IPS-11a (cell line): ENCODE measurements around the gene PCGF1.

Experiments used
- H3K4me3 ChIP-seq: one replicate; pipeline ENCODE4 v1.5.1; 2013; ENCODE audit warnings: low read depth, low read length, control low read depth

Gene PCGF1

GRCh38 chr2:74515981-74516633 is 8.6 kb upstream of the PCGF1 start:
- no peak overlapping the region for H3K4me3 ChIP-seq

DNA sequence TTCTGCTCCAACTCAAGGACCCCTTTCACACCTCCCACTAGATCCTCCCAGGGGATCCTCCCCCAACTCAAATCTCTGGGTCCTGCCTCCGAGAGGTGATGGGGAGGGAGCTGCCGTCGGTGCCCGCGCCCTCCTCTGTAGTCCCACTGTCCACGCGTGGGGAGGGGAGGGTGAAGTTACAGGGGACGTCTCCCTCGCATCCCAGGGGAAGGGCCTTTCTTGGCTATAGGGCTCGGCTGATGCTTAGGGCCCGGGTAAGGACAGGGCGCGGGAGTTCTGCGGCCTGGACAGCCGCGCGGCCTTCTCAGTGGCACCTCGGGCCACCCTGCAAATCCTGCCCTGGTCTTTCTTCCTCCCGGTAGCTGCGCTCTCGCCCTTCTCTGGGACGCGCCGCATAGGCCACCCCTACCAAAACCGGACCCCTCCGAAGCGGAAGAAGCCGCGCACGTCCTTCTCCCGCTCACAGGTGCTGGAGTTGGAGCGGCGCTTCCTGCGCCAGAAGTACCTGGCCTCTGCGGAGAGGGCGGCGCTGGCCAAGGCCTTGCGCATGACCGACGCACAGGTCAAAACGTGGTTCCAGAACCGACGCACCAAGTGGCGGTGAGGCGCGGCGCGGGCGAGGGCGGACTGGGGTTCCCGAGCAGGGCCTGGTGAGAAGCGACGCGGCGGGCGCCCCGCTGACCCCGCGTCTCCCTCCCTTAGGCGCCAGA is 7.9 kb upstream of the PCGF1 start:
- H3K4me3 ChIP-seq, result no peak overlapping the region

DNA sequence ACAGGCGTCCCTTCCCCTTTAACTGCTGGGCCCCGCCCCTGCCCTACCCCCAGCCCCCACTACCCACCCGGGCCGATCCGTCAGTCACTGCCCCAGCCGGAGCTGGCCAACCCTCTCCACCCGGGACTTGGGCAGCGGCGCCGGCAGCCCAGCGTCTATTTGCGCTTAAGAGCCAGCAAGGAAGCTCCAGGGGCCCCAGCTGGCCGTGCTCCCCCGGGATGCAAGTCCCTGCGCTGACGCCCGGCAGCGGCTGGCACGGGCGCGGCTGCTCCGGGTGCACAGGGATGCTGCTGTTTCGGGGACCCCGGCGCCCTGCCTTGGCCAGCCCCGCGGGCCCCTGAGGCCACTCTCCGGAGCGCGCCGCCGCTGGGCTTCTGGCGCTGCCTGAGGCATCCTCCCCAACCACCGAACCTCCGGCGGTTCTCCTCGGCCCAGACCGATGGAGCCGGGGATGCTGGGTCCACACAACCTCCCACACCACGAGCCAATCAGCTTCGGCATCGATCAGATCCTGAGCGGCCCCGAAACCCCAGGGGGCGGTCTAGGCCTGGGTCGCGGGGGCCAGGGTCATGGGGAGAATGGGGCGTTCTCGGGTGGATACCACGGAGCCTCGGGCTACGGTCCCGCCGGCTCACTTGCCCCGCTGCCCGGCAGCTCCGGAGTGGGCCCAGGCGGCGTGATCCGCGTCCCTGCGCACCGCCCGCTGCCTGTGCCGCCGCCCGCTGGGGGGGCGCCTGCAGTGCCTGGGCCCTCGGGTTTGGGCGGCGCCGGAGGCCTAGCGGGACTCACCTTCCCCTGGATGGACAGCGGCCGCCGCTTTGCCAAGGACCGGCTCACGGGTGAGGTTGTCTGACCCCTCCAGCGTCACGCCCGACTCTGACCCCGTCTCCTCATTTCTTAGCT is 7.1 kb upstream of the PCGF1 start, which contains the start of gene TLX2:
TLX2 (plus strand) TSS at position 83 of the 903 bp plus-strand sequence; CDS start at position 440, 357 bp downstream.
- peak within 1 kb of the TSS; percentile 20 for H3K4me3 ChIP-seq

- peak overlapping the region; percentile 20 for H3K4me3 ChIP-seq
Observed at GRCh38 chr2:74513605-74514367, 6.3 kb upstream of the PCGF1 start.

GRCh38 chr2:74512744-74513604 is 5.5 kb upstream of the PCGF1 start:
- H3K4me3 ChIP-seq, result no peak overlapping the region

DNA sequence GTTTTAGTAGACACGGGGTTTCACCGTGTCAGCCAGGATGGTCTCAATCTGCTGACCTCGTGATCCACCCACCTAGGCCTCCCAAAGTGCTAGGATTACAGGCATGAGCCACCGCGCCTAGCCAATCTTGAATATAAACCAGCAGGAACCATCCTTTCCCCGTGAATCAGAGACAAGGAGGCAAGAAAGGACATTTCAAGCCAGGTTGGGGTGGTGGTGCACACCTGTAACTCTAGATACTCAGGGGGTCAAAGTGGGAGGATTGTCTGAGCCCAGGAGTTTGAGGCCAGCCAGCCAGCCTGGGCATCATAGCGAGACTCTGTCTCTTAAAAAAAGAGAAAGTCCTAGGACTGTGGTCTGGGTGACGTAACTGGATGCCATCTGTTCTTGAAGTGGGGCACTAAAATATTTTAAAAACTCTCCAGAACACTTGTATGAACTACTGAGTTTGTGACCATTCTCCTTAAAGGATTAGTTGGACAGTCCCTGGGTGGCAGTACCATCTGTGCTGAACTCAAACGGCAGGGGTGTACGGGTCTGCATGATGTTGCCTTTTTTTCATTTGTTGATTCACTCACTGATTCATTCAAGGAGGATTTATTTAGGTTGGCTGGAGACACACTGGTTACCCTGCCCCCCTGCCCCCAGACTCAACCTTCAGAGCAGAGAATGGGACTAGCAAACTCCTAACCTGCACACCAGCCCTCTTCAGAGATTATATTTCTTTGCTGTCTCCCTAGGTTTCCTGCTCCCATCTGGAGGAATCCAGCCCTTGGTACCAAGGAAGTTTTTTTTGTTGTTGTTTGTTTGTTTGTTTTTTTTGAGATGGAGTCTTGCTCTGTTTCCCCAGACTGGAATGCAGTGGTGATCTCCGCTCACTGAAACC is 3.9 kb upstream of the PCGF1 start:
- no peak overlapping the region for H3K4me3 ChIP-seq

- H3K4me3 ChIP-seq, result no peak overlapping the region
Observed at GRCh38 chr2:74510272-74510671, 2.8 kb upstream of the PCGF1 start.

- H3K4me3 ChIP-seq, result peak overlapping the region; percentile 99
Observed at GRCh38 chr2:74507926-74508520, 528 bp upstream of the PCGF1 start.

DNA sequence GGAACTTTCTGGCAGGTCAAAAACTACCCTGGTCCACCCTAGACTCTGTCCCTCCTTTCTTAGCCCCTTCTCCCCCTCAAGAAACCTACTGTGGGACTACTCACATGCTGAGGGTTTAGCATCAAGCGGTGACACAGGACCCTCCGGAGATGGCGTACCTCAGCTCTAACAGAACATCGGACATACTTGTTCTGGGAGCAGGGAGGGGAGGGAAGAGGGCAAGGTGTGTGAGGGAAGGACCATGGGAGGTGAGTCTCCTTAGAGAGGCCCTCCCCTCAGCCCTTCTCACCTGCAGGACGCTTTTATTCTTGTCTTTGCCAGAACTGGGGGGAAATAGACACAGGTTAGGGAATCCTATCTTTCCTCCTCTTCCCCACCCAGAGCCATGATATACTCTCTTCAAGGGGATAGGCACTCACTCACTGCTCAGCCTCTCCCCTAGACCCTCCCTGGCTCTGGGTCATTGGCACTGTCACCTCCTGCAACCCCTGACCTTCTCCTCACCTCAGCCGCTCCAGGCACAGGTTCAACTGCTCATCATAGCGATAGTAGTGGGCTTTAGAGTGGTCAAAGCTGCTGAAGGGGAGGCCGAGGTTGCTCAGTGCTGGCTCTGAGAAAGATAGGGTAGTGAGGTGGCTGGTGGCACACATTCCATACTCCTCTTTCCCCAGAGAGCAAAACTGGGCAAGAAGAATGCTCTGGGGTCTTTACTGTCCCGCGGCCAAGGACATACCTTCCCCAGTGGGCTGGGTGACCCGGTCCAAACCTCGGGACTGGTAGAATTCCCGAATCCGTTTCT is 1.8 kb downstream of the PCGF1 start:
- no peak overlapping the region for H3K4me3 ChIP-seq

DNA sequence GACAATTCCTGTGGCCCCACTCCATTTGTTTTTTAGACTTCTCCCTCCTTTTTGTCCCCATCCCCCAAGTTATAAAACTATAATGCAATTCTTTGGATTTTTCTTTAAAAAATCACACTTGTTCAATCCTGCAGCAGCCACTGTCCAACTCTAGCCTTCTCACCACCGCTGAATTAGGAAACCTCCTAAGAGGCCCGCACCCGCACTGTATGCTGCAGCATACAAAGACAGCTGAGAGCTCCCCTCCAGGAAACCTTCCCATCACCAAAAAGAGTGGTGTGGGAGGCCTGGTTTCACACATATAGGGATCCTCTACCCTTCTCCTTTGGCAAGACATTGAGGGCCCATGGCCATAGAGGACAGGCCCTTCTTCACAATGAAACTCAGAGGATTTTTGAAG is 2.9 kb downstream of the PCGF1 start:
- H3K4me3 ChIP-seq, result no peak overlapping the region

GRCh38 chr2:74503506-74504475 is 3.7 kb downstream of the PCGF1 start:
- H3K4me3 ChIP-seq, result peak overlapping the region; percentile 24

DNA sequence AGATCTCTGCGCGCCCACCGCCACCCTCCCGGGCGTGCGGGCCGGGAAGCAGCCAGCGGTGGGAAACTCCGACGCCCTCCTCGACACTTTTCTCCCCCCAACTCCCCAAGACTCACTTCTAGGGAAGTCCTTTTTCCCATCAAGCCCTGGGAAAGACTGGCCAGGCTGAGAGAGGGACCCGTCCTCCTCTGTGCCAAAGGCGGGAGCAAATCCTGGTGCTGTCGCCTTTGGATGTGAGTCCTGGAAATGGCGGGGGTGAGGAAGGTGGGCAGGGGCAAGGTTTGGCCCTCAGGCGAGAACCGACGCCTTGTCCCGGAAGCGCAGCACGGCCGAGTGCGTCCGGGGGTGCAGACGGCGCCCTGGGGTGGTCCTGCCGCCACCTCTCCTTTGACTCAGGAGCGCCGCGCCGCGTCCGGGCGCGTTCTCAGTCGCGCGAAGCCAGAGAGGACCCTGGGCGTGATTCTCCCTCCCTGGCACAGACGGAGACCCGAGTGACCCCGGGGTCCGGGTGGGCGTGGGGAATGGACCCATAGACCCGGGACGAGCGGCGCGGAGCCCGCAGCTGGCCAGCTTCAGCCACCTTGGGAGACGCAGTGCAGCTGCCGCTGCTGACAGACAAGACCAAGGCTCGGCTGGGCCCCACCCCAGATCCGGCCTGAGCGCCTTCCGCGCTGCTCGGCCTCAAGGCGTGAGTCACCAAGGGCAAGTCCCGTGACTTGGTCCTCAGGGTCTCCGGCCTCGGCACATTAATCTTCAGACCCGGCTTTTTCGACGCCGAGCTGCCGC is 4.6 kb downstream of the PCGF1 start:
- peak overlapping the region; percentile 24 for H3K4me3 ChIP-seq

DNA sequence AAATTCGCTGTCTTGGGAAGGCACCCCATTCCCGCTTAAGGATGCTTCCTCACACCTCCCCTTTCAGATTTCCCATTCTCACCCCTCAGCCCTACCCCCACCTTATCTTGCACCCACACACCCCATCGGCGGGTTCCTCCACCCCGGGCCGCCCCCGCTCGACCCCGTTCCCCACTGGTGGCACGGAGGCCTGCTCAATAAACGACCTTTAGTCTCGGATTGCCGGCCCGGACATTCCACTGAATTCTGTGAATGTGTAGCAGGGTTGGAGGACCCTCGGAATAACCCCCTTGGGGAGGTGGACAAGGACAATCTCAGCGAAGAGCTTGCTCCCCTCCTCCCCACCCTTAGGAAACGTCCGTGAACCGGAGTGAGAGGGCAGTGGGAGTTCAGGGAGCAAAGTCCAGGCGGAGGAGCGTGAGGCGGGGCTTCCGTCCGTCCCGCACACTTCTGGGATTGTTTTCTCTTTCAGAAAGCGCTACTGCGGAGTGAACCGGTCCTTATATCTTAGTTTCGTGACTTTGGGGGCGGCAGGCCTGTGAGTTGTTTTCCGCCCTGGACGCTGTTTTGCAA is 5.3 kb downstream of the PCGF1 start:
- peak overlapping the region; percentile 24 for H3K4me3 ChIP-seq

DNA sequence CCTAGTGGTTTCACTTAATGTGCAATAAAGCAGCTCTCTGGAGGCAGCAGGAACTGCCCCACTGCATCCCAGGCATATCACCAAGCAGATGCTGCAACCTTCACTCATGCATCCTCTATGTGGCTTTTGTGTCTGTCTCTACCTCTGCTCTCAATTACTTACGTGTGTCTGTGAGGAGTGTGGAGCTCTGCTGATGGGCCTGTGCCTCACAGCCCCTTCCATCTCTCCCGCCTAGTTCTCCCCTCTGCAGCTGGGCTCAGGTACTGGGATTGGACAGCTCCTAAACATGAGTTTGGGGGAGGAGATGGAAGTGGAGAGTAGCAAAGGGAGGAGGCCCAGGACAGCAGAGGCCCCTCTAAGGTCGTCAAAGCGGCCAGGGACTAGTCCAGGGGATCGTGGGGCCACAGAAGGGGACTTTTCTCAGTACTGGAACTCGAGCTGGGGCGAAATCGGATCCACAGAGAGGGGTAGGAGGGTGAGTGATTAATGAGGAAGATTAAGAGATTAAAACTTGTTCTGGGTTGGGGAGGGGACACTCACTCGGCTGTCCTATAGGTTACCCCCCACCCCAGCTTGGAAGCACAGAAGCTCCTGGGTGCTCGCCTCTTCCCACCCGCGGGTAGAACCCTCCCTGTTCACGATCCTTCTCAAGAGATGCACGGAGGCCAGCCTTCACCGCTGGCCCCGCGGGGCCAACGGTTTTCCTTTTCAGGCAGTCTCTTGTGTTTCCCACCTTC is 6.0 kb downstream of the PCGF1 start:
- H3K4me3 ChIP-seq, result no peak overlapping the region

DNA sequence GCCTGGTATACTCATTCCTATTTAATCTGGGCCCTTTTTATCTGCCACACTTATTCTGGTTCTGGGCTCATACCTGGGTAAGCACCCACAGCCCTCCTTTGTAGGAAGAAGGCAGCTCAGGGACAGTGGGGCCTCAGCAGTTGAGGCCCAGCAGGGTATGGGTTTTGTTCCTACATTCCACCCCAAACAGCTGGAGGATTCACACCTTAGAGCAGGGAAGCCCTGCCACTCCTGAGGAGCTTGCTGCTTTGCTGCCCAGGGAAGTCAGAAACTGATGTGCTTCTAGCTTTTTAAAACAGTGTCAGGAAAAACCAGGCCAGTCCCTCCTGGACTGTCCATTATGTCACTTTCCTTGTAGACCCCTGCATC is 6.9 kb downstream of the PCGF1 start:
- no peak overlapping the region for H3K4me3 ChIP-seq
